ENCODE measurements around the gene C13orf42.

- TF ChIP-seq EZH2 (IDR thresholded peaks at IDR 0.05; ENCODE audit: low read depth, unreplicated experiment): no peak
- no peak for TF ChIP-seq JUNB (IDR thresholded peaks at IDR 0.05; ENCODE audit: unreplicated experiment)
- no peak for TF ChIP-seq CTCF (conservative IDR thresholded peaks at IDR 0.05; ENCODE audit: low read depth in 2 of 2)
- TF ChIP-seq ZNF114 (CRISPR knock-in tag; IDR thresholded peaks at IDR 0.05): no peak
- no peak for TF ChIP-seq POLR2AphosphoS5 (IDR thresholded peaks at IDR 0.05; ENCODE audit: low read depth)
- TF ChIP-seq CREB1 (CRISPR knock-in tag; IDR thresholded peaks at IDR 0.05; ENCODE audit: low read depth): no peak
- TF ChIP-seq, protein P1, sequence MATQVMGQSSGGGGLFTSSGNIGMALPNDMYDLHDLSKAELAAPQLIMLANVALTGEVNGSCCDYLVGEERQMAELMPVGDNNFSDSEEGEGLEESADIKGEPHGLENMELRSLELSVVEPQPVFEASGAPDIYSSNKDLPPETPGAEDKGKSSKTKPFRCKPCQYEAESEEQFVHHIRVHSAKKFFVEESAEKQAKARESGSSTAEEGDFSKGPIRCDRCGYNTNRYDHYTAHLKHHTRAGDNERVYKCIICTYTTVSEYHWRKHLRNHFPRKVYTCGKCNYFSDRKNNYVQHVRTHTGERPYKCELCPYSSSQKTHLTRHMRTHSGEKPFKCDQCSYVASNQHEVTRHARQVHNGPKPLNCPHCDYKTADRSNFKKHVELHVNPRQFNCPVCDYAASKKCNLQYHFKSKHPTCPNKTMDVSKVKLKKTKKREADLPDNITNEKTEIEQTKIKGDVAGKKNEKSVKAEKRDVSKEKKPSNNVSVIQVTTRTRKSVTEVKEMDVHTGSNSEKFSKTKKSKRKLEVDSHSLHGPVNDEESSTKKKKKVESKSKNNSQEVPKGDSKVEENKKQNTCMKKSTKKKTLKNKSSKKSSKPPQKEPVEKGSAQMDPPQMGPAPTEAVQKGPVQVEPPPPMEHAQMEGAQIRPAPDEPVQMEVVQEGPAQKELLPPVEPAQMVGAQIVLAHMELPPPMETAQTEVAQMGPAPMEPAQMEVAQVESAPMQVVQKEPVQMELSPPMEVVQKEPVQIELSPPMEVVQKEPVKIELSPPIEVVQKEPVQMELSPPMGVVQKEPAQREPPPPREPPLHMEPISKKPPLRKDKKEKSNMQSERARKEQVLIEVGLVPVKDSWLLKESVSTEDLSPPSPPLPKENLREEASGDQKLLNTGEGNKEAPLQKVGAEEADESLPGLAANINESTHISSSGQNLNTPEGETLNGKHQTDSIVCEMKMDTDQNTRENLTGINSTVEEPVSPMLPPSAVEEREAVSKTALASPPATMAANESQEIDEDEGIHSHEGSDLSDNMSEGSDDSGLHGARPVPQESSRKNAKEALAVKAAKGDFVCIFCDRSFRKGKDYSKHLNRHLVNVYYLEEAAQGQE (IDR thresholded peaks at IDR 0.05; ENCODE audit: unreplicated experiment): no peak
- TF ChIP-seq EZH2phosphoT487 (IDR thresholded peaks at IDR 0.05; ENCODE audit: unreplicated experiment): no peak
- no peak for TF ChIP-seq ZNF331 (CRISPR knock-in tag; IDR thresholded peaks at IDR 0.05; ENCODE audit: low read depth)
Observed at GRCh38 chr13:51153527-51153926, 42.5 kb upstream of the C13orf42 start.

Measured in GM23338 (cell line).